Measurements from ENCODE around the gene SMIM44.

The SMIM44 gene

GRCh38 chr19:3501780-3502179 lies 18.5 kb upstream of the SMIM44 start:
- no peak for DNase-seq (ENCODE audit: low read depth in 1 of 2, low spot score in 1 of 2)

DNA sequence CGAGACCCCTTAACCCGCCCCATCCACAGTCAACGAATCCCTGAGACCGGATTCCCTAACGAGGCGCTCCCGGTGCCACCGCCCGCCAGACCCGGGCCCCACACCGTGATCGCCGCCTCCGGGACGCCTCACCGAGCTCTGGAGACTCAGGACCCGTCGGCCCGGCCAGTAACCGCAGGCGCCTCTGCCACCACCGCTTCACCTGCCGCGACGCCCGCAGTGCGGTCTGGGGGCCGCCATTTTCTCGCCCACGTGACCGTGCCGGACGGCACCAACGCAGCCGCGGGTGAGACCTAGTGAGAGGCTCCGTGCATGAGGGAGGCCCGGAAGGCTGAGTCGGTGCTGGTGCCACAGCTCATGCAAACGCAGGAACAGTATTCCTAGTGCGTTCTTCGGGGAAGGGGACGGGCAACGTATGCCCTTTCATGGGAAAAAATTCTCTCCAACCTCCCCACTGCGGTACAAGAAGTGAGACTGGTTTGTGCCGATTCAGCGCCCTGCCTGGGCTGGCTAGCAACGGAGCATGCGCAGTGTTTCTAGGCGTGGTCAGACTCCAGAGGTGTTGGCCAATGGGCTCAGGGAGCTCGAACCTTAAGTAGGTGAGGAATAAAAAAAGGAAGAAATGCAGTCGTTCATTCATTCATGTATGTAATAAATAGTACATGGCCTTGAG lies 17.3 kb upstream of the SMIM44 start, which contains the start of gene DOHH:
Gene DOHH (minus strand): TSS at position 246 of the 673 bp plus-strand sequence. CDS start 3,860 bp downstream, outside the sequence.
- peak; percentile 89 to 91 for DNase-seq (ENCODE audit: low read depth in 1 of 2, low spot score in 1 of 2)

- DNase-seq (ENCODE audit: low read depth in 1 of 2, low spot score in 1 of 2), result no peak
Measured at GRCh38 chr19:3499738-3500428, 16.6 kb upstream of the SMIM44 start.

DNA sequence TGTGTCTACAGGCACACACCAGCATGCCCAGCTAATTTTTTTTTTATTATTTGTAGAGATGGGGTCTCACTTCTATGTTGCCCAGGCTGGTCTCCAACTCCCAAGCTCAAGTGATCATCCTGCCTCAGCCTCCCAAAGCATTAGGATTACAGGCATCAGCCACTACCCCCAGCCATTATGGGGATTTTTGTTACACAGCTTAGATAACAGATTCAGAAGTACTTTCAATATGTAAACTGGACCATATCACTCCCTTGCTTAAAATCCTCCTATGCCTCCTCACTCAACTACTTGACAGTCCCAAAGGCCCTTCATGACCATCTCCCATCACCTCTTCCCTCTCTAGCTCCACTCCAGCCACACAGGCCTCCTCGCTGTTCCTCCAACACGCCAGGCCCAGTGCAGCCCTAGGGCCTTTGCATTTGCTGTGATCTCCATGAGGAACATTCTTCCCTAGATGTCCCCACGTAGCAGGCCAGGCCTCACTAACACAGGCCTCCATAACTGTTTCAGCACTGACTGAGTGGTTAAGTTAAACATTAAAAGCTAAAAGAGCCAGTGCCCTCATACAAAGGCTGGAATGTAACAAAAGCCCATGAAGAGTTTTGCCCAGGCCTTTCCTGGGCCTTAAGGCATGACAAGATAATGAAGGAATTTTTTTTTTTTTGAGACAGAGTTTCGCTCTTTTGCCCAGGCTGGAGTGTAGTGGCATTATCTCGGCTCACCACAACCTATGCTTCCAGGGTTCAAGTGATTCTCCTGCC lies 14.7 kb upstream of the SMIM44 start:
- DNase-seq (ENCODE audit: low read depth in 1 of 2, low spot score in 1 of 2), result no peak

GRCh38 chr19:3496392-3497273 lies 13.4 kb upstream of the SMIM44 start:
- no peak for DNase-seq (ENCODE audit: low read depth in 1 of 2, low spot score in 1 of 2)

GRCh38 chr19:3494559-3494958 lies 11.3 kb upstream of the SMIM44 start:
- DNase-seq (ENCODE audit: low read depth in 1 of 2, low spot score in 1 of 2), result peak in 1 of 2 donors; percentile 35

- DNase-seq (ENCODE audit: low read depth in 1 of 2, low spot score in 1 of 2), result no peak
Measured at GRCh38 chr19:3494051-3494450, 10.8 kb upstream of the SMIM44 start.

- DNase-seq (ENCODE audit: low read depth in 1 of 2, low spot score in 1 of 2), result no peak
Measured at GRCh38 chr19:3493651-3494050, 10.4 kb upstream of the SMIM44 start.

GRCh38 chr19:3492919-3493318 lies 9.7 kb upstream of the SMIM44 start:
- no peak for DNase-seq (ENCODE audit: low read depth in 1 of 2, low spot score in 1 of 2)

- DNase-seq (ENCODE audit: low read depth in 1 of 2, low spot score in 1 of 2), result no peak
Measured at GRCh38 chr19:3492131-3492839, 9.0 kb upstream of the SMIM44 start.

- no peak for DNase-seq (ENCODE audit: low read depth in 1 of 2, low spot score in 1 of 2)
Measured at GRCh38 chr19:3491396-3492119, 8.3 kb upstream of the SMIM44 start.

- no peak for DNase-seq (ENCODE audit: low read depth in 1 of 2, low spot score in 1 of 2)
Measured at GRCh38 chr19:3482507-3483225, 575 bp downstream of the SMIM44 start.

- DNase-seq (ENCODE audit: low read depth in 1 of 2, low spot score in 1 of 2), result no peak
Measured at GRCh38 chr19:3481241-3482090, 1.8 kb downstream of the SMIM44 start.

GRCh38 chr19:3480383-3481091 lies 2.7 kb downstream of the SMIM44 start, which contains the start of gene SMIM24:
TSS of gene SMIM24 (minus strand) at chr19:3480525. CDS start at chr19:3480463, 62 bp downstream.
- DNase-seq (ENCODE audit: low read depth in 1 of 2, low spot score in 1 of 2), result no peak

DNA sequence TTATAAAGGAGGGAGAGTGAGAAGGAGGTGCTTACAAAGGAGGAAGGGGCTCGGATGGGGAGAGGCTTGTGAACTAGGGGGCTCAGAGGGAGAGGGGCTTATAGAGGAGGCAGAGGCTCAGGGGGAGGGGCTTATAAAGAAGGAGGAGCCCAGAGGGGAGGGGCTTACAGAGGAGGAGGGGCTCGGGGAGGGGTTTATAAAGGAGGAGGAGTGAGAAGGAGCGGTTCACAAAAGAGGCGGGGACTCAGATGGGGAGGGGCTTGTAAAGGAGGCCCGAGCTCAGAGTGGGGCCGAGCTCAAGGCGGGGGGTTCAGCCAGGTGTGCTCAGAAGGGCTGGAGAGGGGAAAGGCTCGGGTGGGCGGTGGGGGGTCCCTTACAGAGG lies 3.4 kb downstream of the SMIM44 start:
- DNase-seq (ENCODE audit: low read depth in 1 of 2, low spot score in 1 of 2), result no peak

DNA sequence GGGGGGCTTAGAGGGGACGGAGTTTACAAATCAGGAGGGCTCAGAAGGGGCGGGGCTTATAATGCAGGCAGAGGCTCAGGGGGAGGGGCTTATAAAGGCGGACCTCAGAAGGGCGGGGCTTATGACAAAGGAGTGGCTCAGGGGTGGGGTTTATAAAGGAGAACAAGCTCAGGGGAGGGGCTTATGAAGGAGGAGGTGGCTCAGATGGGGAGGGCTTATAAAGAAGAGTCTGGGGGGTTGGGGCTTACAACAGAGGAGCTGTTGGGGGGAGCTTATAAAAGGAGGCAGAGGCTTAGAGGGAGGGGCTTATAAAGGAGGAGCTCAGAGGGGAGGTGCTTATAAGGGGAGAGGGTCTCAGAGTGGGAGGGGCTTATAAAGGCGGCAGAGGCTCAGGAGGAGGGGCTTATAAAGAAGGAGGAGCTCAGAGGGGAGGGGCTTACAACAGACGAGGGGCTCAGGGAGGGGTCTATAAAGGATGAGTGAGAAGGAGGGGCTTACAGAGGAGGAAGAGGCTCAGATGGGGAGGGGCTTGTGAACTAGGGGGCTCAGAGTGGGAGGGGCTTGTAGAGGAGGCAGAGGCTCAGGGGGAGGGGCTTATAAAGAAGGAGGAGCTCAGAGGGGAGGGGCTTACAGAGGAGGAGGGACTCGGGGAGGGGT lies 3.9 kb downstream of the SMIM44 start:
- DNase-seq (ENCODE audit: low read depth in 1 of 2, low spot score in 1 of 2), result no peak

Data from activated T-helper 1 cell treated with anti-CD3 and anti-CD28 coated beads, Interleukin-2, amount 50 U/mL, for 16 hours (primary cell).